ENCODE data around the gene APPBP2.

GRCh38 chr17:60416368-60416925, 109.6 kb downstream of the APPBP2 start:
- TF ChIP-seq CTCF (IDR thresholded peaks at IDR 0.05; ENCODE audit: low read depth, low read length), result no peak
- TF ChIP-seq EZH2phosphoT487 (IDR thresholded peaks at IDR 0.05; ENCODE audit: low read depth), result no peak
